Umbilical cord (tissue), 2 donors: ENCODE data around the gene TLL1. TPM values are rescaled to one million over a fixed set of nuclear protein-coding genes. Genes with fewer than 3 reads are reported as not detected.

Experiments used
- DNase-seq: peaks from one replicate; pipeline ENCODE4 v3.0.0-alpha.2; 2015; ENCODE audit warnings: low spot score
- total RNA-seq: library from RNA; depleted of rRNA; stranded (reverse); fragments of >200 nt; gene quantifications from one replicate; pipeline ENCODE4 v1.2.3, GENCODE V29; 2014; ENCODE audit warnings: low replicate concordance; ENCODE audit not compliant: insufficient read depth

The TLL1 gene
- total RNA-seq, 1 donor from 2014 or later = 2.6 TPM

DNA sequence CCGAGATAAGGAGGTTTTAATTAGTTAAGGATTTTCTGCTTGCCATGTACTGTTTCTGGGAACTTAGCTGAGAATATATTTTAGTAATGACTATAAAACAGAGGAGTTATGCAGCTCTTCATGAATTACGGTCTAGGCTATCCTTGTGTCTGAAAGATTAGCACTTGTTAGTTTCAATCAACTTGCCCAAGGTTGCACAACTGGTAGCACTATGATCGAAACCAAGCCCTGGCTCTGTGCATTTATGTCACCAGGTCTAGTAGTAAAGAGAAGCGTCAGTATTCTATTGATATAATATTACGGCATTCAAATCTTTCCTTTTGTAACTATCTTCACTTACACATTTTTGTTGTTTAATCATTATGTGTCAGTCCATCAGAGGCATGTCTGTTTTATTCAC lies 176.0 kb downstream of the TLL1 start:
- no peak for DNase-seq

- DNase-seq = no peak
Measured at GRCh38 chr4:166064721-166065120, 191.7 kb downstream of the TLL1 start.

- DNase-seq = no peak
Measured at GRCh38 chr4:166065324-166065723, 192.3 kb downstream of the TLL1 start.

DNA sequence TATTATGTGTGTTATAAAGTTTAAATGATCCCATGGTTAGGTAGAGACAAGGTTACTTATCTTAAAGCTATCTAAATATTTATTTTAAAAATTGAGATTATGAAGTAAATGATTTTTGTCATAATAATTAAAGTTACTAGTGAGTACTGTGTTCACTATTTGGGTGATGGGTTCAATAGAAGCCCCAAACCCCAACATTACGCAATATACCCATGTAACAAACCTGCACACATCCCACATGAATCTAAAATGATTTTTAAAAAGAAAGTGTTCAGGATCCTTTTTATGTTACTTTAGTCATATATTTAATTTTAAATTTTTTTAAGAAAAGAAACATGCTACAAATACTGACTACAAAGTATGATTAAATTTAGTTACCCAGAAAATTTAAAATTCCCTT lies 193.9 kb downstream of the TLL1 start:
- DNase-seq = no peak

DNA sequence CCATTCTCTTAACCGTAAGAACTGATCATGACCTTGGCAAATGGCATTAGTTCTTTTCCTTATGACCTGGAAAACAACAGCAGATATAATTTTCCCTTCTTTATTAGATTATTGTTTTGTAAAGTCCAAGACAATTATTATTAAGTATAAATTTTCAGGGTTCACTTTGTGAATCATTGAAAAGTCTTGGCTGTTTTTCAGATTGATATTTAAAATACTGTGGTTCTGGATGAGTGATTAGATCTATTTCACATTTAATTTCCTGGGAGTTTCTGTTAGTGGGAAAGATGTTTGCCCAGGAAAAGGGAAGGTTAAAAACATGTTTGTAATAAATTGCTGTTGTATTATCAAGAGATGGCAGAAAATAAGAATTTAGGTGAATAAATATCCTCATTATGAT lies 194.9 kb downstream of the TLL1 start:
- DNase-seq = no peak

DNA sequence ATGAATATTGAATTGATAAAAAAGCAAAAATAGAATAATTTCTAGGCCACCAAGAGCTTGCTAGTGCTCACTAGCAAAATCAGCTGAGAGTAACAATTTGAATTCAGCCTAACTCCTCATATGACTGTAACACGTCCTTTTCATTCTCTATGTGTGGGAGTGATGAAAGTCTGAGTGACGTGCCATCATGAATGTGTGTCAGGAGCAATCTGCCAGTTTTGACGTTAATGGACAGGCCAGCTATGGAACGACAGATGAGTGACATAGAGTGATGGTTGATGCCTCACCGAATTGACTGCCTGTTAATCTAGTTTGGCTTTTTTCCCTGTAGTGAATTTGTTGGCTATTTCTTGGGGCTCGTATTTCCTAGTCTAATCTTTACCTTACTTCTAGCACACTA lies 200.7 kb downstream of the TLL1 start:
- DNase-seq = no peak

DNA sequence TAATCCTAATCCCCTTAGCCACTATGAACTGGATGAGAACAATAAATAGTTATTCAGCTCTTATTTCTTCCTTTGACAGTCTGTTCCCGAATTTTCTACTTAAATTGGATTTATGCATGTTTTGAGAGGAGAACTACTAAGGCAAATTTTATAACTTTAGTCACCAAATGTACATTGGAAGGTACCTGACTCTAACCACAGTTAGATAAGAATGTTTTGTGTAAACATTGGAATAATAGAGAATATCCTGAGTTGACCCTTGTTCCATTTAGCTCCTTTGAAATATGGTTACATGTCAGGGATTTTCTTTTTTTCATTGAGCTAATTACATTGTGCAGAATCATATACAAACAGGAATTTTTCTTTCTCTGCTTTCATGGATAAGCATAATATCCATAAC lies 202.6 kb downstream of the TLL1 start:
- no peak for DNase-seq

GRCh38 chr4:166077782-166078181 lies 204.7 kb downstream of the TLL1 start:
- no peak for DNase-seq

GRCh38 chr4:166078383-166078782 lies 205.3 kb downstream of the TLL1 start:
- DNase-seq = no peak

DNA sequence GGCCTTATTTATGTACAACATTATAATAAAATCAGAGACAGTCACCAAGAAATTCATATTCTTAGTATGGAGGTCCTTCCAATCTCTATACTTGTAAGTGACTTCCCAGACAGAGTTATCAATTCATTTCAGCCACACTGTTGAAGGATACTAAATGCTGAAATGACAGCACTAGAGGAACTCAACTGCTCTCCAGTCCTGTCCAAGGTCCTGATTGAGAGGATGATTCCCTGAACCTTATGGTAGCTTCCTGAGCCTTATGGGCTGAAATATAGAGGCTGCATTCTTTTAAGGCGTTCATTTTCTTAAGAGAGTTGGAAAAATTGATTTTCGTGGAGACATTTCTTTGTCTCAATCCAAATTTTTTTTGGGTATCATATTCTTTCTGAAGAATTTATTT lies 205.9 kb downstream of the TLL1 start:
- DNase-seq = no peak

- no peak for DNase-seq
Measured at GRCh38 chr4:166087569-166087968, 214.5 kb downstream of the TLL1 start.

DNA sequence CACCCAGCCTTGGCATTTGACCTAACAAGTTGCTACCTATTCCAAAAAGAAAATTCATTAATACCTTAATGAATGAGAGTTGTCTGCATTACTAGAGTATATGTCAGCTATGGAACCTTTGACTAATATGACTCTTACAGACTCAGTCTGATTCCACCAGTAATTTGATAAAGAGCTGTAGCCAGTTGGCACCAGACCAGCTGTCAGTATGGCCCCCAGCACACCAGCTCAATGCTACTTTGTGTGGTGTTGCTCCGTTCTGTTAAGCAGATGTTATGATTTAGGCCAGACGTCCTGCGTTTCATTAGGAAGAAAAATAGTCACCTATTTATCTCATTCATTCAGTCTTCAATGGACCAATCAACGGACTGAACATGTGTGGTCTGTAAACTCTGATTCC lies 215.5 kb downstream of the TLL1 start:
- no peak for DNase-seq

DNA sequence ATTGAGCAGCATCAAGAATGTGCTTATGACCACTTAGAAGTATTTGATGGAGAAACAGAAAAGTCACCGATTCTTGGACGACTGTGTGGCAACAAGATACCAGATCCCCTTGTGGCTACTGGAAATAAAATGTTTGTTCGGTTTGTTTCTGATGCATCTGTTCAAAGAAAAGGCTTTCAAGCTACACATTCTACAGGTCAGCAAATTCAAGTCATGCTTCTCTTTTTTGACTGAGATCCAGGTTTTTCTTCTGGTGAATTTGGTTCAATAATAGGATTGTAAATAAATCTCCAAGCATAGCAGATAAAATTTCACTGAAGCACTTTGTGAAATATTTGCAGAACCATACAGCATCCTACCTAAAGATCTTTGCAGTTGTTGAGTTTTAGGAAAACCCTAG lies 218.1 kb downstream of the TLL1 start:
- no peak for DNase-seq

DNA sequence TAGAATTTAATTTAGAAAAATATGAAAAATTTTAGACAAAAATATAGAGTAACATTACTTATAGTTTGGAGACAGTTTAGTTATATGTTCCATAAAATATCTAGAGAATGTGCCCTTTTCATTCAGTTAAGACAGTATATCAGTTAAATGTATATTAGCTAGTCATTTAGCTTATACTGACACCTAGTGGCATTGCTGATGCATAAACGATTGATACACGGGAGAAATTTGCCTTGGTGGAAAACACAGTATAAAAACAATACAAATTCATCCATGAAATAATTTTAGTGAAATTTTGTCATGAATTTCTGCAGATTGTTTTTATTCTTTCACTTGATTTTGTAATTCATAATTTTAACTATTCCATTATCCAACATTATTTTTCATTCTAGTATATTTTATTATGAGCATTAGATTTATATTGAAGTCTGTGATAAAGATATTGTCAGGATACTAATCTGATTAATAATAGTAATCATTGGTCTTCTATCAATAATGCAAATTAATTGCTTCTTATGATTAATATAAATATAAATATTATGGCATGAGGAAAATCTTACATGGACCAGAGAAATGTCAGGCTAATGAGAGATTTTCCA lies 219.0 kb downstream of the TLL1 start:
- peak; percentile 44 for DNase-seq

DNA sequence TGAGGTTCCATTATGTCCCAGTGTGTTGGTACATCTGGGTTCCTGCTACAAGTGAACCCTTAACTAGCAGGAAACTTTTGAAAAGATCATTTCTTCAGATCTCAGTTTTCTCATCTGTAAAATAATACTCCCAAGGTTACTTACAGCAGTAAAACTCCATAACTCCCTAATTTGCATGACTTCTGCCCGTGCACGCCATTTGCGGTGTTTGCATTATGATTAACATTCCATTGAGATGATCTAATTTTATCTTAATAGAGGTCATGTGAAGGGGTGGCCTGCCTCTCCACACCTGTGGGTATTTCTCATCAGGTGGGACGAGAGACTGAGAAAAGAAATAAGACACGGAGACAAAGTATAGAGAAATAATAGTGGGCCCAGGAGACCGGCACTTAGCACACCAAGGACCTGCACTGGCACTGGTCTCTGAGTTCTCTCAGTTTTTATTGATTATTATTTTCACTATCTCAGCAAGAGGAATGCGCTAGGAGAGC lies 219.8 kb downstream of the TLL1 start:
- no peak for DNase-seq

GRCh38 chr4:166104623-166105022 lies 231.6 kb downstream of the TLL1 start:
- DNase-seq = no peak

- DNase-seq = no peak
Measured at GRCh38 chr4:166121897-166122296, 248.9 kb downstream of the TLL1 start.

GRCh38 chr4:166123546-166123945 lies 250.5 kb downstream of the TLL1 start:
- no peak for DNase-seq

DNA sequence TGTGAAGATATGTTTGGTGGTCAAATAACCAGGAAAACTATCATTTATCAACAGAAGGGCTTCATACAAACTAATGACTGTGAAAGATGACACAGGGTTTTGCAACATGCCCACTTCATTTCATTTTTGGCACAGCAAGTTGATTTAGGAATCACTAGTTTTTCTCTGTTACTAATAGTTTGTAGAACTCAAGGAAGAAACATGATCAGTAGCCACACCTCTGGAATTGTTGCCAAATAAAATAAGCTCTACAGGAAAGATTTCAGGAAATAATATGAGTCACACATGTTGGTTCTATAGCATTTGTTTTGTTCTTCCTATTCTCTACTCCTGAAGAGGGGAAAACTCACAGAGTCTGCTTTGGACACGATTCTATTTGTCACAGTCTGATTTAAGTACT lies 255.4 kb downstream of the TLL1 start:
- no peak for DNase-seq

- no peak for DNase-seq
Measured at GRCh38 chr4:166134285-166134684, 261.2 kb downstream of the TLL1 start.

GRCh38 chr4:166140951-166141350 lies 267.9 kb downstream of the TLL1 start:
- no peak for DNase-seq

DNA sequence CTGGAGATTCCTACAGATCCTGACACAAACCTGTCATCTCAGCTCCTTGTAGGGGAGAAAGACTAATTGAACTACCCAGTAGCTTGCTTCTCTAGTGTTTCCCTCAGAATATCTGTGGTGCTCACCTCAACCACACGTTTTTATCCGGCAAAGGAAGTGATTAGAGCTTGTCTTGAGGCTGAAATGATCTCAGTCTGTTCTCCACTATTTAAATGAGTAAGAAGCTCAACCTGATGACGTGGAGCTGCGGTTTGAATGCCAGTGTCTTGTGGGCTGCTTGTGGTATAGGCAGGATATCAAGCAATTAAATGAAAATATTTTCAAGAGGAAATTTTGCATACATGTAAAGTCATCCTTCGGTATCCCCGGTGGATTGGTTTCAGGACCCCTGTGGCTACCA lies 270.2 kb downstream of the TLL1 start:
- no peak for DNase-seq

DNA sequence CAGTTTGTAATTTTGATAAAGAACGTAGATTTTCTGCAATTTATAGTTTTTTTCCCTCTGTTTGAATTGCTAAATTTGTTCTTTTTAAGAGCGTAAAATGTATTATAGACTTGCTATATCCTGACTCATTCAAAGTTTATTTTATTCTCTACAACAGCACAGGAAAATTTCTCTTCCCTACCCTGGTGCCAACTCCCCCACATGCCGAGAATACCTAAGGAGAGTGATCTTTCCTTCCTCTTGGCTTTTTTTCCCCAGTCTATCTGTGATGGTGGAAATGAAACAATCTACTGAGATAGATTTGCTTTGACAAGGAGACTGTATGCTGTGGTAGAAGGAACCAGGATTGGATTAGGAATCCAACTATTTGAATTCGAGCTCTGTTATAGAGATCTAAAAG lies 271.6 kb downstream of the TLL1 start:
- no peak for DNase-seq
